KOPT-K1 (cell line): ENCODE results near the gene SLC1A5.
A peak's percentile ranks its signal among the peaks of the same experiment; 100 is the strongest.
"Not testable (repeated sequence)": the region's sequence is repeated elsewhere in the genome, so short reads cannot be mapped to it uniquely, and the experiment has no call there.

ENCODE experiments used
- H3K27ac ChIP-seq: fragments of 200-600 bp; sonication (generic); 2 replicates; pipeline ENCODE4 v1.5.1; 2016; ENCODE audit warnings: antibody characterized with exemption, mild to moderate bottlenecking, low read depth, low read length; ENCODE audit not compliant: poor library complexity, severe bottlenecking
- H3K36me3 ChIP-seq: fragments of 200-600 bp; sonication (generic); 2 replicates; pipeline ENCODE4 v1.5.1; 2017; ENCODE audit warnings: antibody characterized with exemption, mild to moderate bottlenecking, low read length, moderate library complexity; ENCODE audit not compliant: insufficient read depth
- H3K9me3 ChIP-seq: fragments of 200-600 bp; sonication (generic); 2 replicates; pipeline ENCODE4 v1.5.1; 2017; ENCODE audit warnings: antibody characterized with exemption, low read length, mild to moderate bottlenecking; ENCODE audit not compliant: insufficient read depth, poor library complexity, severe bottlenecking

SLC1A5 gene

GRCh38 chr19:46812977-46813838 is 24.8 kb upstream of the SLC1A5 start:
- H3K27ac ChIP-seq: peak overlapping the region; percentile 55
- no peaks in the 10 kb centered on the region for H3K9me3 ChIP-seq
- no peaks in the 10 kb centered on the region for H3K36me3 ChIP-seq

- no peak overlapping the region for H3K27ac ChIP-seq
- no peaks in the 10 kb centered on the region for H3K9me3 ChIP-seq
- no peaks in the 10 kb centered on the region for H3K36me3 ChIP-seq
These were observed 21.3 kb upstream of the SLC1A5 start for GRCh38 chr19:46809534-46810272.

DNA sequence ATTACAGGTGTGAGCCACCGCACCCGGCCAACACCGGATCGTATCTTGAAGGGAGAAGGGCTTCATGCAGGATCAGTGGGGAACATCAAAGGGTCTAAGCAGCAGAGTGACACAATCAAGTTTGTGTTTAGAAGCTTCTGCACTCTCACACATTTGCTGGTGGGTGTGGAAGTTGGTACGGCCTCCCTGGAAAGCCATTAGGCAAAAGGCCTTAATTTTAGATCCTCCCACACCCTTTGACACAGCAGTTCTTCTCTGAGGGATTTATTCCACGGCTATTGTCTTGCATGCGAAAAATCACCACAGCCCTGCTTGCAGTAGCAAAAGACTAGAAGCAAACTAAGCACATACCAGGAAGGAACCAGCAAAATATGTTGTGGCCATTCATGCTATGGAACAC is 18.3 kb upstream of the SLC1A5 start:
- no peaks in the 10 kb centered on the region for H3K9me3 ChIP-seq
- no peak overlapping the region for H3K27ac ChIP-seq
- no peaks in the 10 kb centered on the region for H3K36me3 ChIP-seq

- not testable (repeated sequence) for H3K9me3 ChIP-seq, H3K36me3 ChIP-seq
These were observed 16.0 kb upstream of the SLC1A5 start for GRCh38 chr19:46804432-46804831.

DNA sequence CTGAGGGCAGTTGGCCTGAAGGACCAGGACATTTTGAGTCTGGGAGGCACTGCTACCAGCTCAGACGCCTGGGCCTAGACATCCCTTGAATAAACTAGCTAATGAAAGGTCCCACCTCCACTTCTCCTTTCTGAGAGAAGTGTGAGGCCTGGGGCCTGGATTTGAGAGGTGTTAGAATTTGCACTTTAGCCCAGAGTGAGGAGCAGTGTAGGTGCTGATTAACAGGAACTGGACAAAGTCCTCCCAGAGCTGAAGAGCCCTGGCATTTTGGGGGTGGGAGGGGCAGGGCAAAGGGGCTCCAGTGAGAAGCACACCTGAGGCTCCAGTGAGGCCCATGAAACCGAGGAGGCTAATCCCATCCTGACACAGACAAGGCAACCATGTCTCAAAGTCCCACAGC is 15.2 kb upstream of the SLC1A5 start:
- no peak overlapping the region for H3K27ac ChIP-seq
- H3K36me3 ChIP-seq: no peaks in the 10 kb centered on the region

More at GRCh38 chr19:46804432-46804831, 16.0 kb upstream of the SLC1A5 start:
- H3K27ac ChIP-seq: not testable (repeated sequence)

DNA sequence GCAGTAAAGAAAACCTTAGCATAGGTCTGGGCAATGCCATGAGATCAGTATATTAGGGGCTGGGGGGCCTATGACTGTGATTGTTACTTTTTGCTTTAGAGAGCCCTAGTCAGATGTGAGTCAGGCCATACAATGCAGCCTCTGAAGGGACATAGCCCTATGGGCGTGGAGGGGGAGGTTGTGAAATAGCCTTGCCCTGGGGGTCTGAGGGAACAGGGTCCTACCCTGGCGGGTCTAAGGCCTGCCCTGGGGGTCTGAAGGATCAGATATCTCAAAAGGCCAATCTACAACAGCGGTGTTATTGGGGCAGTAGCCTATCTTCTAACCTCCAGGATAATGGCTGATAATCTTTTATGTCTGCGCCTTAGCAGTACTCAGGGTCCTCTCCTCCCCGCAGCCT is 13.8 kb upstream of the SLC1A5 start:
- Histone ChIP-seq H3K36me3 (no peaks in the 10 kb centered on the region), H3K9me3 (no peaks in the 10 kb centered on the region), H3K27ac (no peak overlapping the region)

More for the DNA sequence above, 15.2 kb upstream of the SLC1A5 start:
- no peaks in the 10 kb centered on the region for H3K9me3 ChIP-seq

DNA sequence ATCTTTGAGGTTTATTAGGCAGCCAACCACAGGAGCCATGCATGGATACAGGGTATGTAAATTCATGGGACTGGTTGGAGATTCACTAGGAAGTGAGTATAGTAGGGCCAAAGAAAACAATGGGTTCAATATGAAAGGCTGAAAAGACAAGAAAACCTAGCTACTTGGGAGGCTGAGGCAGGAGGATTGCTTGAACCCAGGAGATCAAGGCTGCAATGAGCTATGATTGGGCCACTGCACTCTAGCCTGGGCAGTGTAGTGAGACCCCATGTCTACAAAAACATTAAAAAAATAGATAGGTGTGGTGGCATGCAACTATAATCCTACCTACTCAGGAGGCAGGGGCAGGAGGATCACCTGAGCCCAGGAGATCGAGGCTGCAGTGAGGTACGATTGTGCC is 10.3 kb upstream of the SLC1A5 start:
- Histone ChIP-seq H3K36me3 (no peaks in the 10 kb centered on the region), H3K27ac (no peak overlapping the region), H3K9me3 (no peaks in the 10 kb centered on the region)

DNA sequence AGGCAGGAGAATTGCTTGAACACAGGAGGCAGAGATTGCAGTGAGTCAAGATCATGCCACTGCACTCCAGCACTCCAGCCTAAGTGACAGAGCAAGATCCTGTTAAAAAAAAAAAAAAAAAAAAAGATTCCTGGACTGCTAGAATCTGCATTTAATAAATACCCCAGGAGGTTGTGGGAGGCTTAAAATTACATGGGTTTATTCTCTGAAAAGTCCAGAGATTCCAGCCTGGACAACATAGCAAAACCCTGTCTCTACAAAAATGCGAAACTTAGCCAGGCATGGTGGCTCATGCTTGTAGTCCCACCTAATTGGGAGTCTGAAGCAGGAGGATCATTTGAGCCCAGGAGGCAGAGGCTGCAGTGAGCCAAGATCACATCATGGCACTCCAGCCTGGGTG is 9.5 kb upstream of the SLC1A5 start:
- Histone ChIP-seq H3K36me3 (no peaks in the 10 kb centered on the region), H3K27ac (no peak overlapping the region), H3K9me3 (no peaks in the 10 kb centered on the region)

GRCh38 chr19:46791944-46792343 is 3.5 kb upstream of the SLC1A5 start:
- Histone ChIP-seq H3K9me3 (no peaks in the 10 kb centered on the region), H3K27ac (peak overlapping the region; percentile 64)

GRCh38 chr19:46789371-46789770 is 977 bp upstream of the SLC1A5 start:
- Histone ChIP-seq H3K27ac (peak overlapping the region; percentile 93), H3K36me3 (peaks cover 19% of the 10 kb centered on the region), H3K9me3 (no peaks in the 10 kb centered on the region)

More at GRCh38 chr19:46791944-46792343, 3.5 kb upstream of the SLC1A5 start:
- H3K36me3 ChIP-seq: no peaks in the 10 kb centered on the region

DNA sequence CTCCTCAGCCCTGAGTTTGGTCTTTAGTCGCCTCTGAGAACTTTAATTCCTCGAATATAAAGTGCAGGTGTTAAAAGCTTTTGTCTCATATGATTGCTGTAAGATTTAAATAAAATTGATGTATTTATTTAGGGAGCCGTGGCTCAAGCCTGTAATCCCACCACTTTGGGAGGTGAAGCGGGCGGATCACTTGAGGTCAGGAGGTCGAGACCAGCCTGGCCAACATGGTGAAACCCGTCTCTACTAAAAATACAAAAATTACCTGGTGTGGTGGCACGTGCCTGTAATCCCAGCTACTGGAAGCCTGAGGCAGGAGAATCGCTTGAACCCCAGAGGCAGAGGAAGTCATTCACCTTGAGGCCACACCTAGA is 559 bp upstream of the SLC1A5 start:
- Histone ChIP-seq H3K27ac (peak overlapping the region; percentile 93), H3K9me3 (no peaks in the 10 kb centered on the region), H3K36me3 (peaks cover 23% of the 10 kb centered on the region)

DNA sequence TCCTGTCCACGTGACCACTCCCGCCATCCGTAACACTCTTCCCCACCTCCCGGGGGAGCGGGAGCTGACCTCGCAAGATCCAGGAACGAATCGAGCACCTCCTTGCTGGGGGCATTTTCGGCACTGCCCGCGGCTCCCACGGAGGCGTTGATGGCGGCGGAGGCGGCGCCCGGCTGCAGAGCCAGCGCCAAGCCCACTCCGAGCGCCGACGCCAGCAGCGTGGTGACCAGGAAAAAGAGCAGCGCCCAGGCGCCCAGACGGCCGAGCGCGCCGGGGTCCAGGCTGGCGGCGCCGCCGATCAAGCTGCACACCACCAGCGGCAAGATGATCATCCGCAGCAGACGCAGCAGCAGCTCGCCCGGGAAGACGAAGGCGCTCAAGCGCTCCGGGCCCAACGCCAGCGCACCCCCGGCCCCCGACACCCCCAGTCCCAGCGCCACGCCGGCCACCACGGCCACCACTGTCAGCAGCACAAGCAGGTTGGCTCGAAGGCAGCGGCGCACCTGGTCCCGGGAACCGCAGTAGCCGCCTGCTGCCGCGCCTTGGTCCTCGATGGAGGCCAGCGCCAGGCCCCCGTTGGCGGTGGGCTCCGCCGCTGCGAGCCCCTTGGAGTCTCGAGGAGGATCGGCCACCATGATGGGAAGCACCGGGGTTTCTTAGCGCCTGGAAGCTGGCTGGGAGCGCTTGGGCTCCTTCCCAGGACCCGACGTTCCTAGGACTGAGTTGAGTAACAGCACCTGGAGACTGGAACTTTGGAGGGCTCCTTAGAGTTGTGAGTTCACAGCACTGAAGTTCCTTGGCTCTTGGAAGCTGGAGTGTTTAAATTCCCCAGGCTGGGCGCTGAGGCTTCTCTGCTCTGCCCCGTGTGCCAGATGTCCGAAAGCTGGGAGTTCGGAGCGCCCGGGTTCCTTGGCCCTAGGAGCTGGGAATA is 798 bp downstream of the SLC1A5 start:
- Histone ChIP-seq H3K36me3 (peaks cover 37% of the 10 kb centered on the region), H3K27ac (peak overlapping the region; percentile 93), H3K9me3 (no peaks in the 10 kb centered on the region)

GRCh38 chr19:46787040-46787330 is 1.4 kb downstream of the SLC1A5 start:
- Histone ChIP-seq H3K9me3 (no peaks in the 10 kb centered on the region), H3K36me3 (peaks cover 43% of the 10 kb centered on the region), H3K27ac (peak overlapping the region; percentile 93)

DNA sequence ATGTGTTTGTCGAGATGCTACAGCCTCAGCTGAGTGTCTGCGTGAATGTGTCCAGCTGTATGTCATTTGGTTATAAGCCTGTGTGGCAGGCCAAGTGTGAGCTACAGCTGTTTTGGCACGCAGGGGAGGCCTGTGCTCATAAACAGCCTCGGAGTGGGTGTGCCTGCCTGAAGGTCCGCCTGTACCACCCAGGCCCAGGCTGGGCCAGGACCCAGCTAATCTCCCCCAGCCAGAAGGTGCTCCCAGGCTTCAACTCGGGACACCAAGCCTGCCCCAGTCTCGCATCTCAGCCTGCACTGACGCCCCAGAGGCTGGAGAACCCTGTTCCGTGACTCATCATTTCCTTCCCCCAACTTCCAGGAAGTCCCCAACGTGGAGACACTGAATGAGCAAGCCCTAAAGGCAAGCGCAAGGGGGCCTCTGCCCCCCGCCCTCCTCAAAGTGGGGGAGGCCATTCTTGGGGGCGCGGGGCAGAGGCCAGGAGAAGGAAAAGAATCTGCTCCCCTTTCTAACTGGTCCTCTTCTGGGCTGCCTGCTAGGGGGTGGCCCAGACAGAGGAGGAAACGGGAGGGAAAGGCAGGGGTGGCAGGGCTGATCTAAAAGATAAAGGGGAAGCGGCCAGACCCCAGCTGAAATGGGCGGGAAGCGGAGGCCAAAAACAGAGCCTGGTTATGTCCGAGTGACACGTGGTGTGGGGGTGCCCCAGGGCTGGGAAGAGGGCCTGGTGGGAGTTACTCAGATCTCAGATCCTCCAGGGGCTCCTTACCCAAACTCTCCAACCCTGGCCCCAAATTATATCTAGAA is 2.0 kb downstream of the SLC1A5 start:
- H3K36me3 ChIP-seq: peaks cover 48% of the 10 kb centered on the region
- no peaks in the 10 kb centered on the region for H3K9me3 ChIP-seq
- peak overlapping the region; percentile 93 for H3K27ac ChIP-seq
